Activated CD8-positive, alpha-beta memory T cell treated with anti-CD3 and anti-CD28 coated beads, Interleukin-2, amount 50 U/mL, for 48 hours (primary cell): Measurements from ENCODE around the gene CAMK2A.

ENCODE experiments used
- DNase-seq: peaks from one replicate; pipeline ENCODE4 v3.0.0-alpha.2; 2020

The CAMK2A gene

DNA sequence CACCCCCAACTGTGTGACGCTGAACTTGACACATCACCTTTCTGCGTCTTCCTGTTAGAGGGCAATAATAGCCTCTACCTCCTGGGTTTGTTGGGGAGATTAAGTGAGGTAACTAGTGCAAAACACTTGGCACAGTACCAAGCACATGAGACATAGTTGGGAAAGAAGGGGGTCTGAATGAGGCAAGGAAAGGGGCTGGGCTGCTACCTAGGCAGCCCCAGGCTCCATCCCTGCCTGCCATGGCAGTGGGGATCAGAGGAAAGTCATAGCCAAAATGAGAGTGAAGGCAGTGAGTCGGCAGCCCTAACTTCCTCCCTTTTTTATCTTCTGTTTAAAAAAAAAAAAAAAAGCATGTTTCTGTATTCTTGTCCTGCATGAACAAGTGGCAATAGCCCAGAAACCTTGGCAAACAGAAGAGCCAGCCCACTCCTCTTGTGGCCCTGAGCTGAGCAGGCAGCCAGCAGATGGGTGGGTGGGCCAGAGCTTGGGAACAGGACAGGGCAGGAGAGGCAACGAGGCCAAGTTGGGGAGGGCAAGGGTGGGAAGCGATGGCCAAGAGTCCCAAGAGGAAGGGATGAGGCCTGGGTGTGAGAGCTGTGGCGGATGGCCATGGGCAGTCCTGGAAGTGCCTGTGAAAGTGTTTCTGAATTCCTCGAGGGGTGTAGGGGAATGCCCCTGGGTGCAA lies 11.4 kb downstream of the CAMK2A start:
- no peak for DNase-seq

DNA sequence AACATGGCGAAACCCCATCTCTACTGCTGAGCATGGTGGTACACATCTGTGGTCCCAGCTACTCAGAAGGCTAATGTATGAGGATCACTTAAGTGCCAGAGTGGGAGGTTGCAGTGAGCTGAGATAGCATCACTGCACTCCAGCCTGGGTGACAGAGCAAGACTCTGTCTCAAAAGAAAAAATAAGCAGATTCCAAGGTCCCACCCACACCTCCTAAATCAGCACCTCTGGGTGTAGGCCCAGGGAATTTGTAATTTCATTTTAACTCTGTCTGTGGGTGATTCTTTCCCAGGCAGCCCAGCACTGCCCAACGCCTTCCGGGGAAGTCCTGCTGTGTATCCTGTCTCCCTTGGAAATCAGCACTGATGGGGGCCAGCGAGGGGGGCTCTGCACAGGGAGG lies 12.5 kb downstream of the CAMK2A start:
- DNase-seq: no peak

DNA sequence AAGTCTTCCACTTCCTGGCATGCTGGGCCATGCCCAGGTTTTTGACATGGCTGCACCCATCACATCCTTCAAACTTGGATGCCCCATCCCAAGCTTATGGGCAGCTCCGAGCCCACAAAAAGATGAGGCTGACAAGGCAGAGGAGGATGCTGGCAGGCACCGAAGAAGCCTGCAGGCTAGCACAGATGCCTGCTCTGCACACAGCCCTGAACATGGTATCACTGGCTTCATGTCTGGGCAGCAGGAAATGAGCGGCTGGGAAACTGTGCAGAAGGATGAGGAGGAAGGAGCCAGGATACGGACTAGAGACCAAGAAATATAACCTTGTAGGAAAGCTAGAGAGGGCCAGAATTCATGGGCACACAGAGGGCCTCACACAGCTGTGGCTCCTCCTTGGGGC lies 14.8 kb downstream of the CAMK2A start:
- no peak for DNase-seq

DNA sequence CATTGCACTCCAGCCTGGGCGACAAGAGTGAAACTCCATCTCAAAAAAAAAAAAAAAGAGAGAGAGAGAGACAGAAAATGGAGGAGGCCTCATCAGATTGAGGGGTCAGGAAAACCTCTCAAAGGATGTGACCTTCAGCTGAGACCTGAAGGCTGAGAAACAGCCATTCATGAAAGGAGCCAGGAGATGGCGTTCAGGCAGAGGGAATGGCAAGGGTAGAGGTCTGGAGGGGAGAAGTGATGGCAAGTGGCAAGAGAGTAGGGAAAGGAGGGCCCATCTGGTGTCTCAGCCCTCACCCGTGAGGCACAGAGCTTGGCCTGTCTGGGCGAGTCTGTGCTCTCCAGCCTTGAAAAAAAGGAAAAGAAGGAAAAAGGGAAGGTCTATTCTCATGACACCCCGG lies 17.0 kb downstream of the CAMK2A start:
- DNase-seq: no peak

DNA sequence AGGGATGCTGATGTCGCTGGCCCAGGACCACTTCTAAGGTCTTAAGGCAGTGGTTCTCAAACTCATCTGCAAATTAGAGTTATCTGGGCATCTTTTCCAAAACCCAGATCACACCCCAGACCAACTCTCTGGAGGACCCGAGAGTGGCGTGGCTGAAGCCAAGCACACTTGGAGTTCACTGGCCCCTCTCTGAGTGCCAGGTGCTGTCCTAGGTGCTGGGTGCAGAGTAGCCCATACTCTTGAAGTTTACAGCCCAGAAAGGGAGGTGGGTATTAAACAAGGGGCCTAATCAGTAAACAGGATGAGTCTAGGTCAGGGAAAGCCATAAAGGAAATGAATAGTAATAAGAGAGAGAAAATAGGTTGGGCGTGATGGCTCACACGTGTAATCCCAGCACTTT lies 17.6 kb downstream of the CAMK2A start:
- DNase-seq: no peak

DNA sequence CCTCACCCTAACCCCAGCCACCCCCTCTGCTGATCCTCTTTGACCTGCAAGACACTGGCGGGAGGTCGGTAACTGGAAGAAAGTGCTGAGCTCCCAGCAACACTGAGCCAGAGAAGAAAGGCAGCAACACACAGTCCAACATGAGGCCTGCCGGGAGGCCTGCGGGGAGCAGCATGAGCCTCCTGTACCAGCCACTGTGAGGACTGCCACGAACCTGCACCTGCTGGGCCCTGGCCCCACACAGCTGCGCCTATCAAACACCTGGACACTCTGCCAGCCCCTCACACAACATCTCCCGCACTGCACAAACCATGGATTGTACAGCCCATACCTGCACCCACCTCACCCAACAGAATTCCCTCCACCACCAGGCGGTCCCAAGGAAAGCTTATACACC lies 18.3 kb downstream of the CAMK2A start:
- no peak for DNase-seq

DNA sequence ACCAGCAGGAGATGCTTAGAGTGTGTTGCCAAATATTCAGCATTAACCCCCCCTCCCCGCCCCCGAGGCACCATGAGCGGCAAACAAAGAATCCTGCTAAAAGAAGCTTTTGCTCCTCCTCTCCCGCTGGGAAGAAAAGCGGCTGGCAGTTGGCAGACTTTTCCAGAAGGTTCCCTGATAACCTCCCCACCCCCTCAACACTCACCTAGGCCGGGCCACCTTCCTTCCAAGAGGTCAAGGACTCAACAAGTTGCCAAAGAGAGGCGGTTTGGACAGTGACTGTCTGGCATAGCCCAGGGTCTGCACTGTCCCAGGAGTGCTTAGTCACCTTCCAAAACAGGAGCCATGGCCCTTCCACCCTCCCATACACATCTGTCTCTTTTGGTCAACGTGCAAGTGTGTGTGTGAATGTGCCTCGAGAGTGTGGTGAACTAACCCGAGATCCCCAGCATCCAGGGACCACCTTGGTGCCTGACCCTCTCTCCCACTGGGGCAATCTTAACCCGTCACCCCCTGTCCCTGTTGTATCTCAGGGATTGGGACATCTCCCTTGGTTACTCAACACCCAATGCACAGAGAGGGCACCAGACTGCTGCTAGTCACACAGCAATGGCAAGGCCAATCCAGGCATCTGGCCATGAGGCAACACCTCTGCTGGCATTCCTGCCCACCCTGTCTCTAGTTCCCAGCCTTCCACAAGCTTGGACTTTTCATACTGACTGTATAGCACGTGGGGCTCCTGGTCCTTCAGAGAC lies 18.9 kb downstream of the CAMK2A start:
- no peak for DNase-seq

DNA sequence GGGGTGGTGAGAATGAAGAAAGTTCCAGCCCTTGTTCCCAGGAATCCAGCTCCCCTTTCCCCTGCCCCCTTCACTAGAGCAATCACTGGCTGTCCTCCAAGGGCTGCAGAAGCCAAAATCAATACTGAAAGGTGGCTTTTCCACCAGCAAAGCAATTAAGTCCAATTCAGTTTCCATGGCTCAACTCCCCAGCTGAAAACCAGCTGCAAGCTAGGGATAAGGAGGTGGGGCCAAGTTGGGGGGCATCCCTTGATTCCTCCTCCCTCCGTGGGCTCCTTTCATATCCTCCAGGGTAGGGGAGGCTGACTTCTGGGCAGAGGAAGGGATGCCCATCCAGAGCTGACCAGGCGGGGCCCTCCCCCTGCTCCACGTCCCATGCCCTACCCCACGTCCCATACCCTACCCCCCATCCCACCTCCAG lies 22.7 kb downstream of the CAMK2A start:
- no peak for DNase-seq

DNA sequence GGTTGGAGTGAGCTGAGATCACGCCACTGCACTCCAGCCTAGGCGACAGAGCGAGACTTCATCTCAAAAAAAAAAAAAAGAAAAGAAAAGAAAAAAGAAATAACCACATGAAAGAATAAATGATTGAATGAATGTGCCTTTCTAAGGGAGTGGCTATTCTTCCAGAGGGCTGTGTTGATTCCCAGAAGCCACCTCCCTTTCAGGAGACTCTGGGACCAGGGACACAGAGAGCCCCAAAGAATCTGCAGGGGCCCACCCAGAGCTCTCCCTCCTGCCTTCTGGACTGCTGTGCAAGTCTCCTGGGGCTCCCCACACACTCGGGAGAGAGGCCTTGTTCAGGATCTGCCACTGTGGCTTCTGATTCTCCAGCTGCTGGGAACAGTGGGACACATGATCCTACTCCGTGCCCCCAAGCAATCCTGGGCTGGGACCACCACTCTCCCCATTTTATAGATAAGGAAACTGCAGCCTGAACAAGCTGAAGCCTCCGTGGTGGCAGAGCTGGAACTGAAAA lies 23.6 kb downstream of the CAMK2A start:
- DNase-seq: no peak

DNA sequence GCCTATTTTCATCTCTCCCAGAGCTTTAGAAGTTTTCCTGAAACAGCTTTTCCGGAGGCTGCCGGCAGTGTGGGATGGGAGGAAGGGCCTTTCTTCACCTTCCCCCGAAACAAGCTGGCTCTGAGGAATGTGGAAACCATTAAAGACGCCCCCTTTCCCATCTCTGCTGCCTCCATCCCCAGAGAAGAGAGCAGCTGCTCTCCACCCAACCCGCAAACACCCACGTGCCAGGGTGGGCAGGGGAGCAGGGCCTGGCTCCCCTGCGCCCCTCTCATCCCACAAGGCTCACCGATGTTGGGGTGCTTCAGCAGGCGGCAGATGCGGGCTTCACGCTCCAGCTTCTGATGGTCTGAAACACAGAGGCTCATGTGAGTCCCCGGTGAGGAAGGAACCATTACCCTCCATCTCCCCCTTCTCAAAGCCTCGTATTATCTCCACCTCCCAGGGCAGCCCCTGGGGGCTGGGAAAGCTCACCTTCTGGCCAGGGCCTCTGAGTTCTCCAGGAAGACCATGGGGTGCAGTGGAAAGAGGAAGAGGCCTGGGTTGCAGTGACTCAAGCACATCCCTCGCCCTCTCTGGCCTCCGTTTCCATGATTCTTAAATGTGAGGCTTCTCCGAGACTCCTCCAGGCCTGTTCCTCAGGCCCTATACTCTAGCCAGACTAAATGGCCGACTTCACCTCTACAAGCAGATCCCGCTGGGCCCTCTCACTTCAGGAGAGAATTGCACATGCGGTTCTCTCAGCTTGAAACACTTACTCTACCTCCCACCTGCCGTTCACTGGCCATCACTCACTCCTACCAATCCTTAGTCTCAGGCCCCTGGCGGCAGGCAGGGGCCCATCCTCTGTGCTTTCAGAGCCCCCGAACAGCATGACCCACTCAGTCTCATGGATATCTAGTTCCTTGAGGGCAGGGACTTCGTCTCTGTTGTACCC lies 24.6 kb downstream of the CAMK2A start:
- DNase-seq: no peak

DNA sequence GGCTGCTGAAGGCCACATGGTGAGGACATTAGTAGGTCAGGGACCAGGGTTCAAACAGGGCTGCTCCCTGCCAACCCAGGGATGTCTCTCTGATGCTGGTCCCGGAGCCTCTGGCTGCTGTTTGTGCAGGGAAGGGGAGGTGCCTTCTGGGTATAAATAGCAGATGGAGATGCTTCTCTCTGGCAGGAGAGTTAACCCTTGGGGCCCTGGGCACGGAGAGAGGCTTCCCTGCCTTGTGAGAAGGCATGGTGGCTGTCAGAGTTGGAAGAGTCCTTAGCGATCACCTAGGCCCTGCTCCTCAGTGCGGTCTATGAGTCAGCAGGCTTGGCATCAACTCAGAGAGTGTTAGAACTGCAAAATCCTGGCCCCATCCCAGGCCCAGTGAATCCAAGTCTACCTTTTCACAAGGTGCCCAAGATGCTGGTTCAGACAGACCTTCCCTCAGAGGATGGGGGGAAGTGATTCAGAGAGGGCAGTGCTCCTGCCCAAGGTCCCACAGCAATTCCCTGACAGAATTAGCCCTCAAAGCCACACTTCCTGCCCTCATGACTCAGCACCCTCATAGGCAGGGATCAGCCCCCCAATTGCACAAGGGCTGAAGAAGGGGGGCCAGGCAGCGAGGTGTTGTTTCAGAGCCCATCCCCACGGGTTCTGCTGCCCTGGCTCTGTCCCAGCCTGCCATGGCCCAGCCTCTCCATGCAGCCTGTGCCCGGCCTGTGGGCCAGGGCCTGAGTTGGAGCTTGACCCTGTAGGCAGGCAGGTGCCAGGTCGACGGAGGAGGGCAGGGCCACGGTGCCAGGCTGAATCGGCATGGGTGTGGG lies 25.6 kb downstream of the CAMK2A start:
- no peak for DNase-seq

DNA sequence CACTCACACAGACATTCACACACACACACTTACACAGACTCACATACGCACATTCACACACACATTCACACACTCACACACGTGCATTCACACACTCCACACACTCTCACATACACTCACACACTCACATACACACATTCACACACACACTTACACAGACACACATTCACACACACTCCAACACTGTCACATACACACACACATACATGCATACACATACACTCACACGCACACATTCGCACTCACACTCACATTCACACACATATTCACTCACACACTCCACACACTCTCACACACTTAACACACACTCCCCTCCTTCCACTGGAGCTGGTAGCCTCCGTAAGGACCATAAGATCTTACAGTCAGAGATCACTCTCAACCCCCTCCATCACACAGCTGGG lies 26.2 kb downstream of the CAMK2A start:
- DNase-seq: no peak

DNA sequence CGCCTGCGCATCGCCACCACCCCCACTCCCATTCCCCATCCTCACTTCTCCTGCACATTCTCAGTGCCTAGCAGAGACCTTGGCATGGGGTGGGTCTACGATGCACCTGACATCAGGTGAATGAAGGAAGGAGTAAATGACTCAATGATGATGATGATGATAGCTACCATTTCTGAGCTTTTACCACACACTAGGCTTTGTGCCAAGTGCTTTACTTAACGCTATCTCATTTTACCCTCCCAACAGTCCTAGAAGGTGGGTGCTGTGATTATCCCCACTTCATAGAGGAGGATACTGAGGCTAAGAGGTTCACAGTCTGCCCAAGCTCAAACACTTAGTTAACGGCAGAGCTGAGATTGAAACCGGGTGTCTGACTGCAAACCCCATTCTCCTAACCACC lies 27.1 kb downstream of the CAMK2A start:
- no peak for DNase-seq

DNA sequence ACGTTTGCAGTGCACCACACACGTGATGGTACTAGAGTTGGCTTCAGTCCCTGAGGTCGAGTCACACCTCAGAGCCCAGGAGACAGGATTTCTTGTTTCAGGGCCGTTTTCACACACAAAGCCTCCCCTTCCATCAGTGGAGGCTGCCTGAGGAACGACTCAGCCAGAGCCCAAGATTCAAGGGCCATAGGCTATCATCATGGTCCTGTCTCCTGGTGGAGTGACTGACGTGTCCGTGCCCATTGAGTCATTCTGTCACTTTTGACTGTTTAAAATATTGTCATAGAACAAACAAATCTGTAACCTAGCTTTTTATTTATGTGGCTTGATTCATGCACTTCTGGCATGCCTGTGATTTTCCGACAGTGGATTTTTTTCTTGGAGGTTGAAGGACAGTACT lies 28.3 kb downstream of the CAMK2A start:
- no peak for DNase-seq

DNA sequence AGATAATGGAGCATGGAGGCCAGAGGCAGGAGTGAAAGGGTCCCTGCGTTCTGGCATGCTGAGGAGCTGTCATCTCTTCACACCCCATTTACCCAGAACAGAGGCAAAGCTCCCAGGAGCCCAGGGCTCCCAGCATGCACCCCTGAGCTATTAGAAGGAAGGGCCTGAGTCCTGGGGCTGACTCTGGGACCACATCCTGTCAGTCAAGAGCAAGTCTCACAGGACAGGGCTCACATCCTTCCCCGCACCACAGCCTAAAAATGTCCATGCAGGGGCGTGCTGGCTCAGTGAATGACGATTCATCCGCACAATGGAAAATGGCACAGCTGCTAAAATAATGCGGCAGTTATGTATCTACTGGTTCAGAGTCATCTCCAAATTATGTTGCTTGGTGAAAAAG lies 31.4 kb downstream of the CAMK2A start:
- no peak for DNase-seq

DNA sequence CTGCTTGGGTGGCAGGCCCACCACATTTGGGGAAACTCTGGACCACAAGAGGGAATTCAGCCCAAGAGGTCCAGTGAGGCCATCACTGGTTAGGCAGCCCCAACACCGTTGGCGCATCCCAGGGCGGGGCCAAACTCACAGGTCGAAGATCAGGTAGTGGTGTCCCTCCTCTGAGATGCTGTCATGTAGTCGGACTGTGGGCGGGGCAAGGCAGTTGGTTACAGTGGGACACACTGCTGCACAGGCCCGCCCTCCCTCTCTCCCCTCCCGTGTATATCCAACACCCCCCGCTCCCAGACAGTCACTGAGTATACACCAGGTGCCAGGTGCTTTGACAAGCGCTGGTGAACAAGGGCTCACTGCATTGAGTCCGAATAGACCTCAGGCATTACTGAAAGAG lies 32.1 kb downstream of the CAMK2A start:
- no peak for DNase-seq

DNA sequence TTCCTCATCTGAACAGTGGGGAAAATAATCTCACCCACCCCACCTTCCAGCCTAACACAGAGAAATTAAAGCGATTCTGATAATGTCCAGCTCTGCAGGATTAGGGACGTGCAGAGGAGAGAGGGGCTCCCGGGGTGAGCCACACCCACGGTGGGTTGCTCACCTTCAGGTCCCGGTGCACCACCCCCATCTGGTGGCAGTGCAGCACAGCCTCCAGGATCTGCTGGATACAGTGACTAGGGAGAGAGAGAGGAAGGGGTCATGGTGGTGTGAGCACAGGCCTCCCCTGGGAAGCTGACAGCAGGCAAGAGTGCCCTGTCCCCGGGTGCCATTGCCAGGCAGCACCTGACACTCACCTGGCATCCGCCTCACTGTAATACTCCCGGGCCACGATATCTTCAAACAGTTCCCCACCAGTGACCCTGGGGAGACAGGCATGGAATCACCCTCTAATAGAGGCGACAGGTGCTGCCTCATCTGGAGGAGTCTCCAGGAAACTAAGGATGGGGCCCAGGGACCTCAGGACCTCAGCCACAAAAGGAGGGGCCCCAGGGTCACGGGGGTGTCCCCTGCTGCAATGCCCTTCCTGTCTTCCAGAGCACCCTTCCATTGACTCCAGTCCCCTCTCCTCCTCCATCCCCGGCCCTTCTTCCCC lies 33.0 kb downstream of the CAMK2A start:
- no peak for DNase-seq

DNA sequence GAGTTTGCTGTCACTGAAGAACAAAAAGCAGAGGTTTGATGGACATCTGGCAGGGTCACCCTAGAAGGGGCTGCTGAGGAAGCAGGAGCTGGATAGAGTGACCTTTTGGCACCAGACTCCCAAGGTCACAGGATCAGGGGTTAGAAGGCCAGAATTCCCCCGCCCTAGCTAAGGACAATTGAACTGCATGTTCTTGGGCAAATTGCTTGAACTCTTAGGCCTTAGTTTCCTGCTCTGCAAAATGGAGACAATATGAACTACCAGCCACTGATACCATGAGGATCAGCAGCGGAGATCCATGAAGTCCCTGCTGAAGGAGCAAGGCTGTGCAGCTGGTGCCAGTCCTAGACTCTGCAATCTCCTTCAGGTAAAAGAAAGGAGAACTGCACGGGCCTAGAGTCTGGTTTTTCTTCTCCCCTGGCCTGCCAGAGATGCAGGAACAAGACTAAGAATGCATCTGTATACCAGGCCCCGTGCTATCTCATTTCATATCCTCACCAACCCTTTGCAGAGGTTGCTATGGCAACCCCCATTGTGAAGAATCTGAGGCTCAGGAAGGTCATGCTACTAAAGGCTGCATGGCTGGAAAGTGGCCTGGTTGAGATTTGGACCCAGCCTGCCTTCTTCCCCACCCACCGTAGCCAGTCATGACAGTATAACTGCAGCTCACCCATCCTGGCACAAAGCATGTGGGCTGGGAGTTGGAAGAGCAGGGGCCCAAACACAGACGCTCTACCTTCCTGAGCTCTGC lies 33.7 kb downstream of the CAMK2A start:
- DNase-seq: no peak

DNA sequence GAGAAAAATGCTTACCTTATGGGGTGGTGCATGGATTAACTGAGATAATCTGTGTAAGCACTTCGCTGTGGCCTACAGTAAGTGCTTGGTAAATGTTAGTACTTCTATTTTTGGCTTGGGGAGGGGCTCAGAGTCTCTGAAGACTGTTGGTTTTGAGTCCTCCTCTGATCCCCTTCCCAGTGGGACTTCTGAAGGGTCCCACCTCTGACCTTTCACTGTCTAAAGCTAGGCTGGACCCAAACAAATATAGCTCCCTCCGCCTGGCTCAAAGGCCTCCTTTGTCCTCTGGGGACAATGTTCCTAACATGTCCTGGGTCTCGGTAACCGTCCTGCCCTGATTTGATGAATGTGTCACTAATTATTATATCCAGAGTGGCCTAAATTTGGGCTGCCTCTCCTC lies 34.8 kb downstream of the CAMK2A start:
- DNase-seq: no peak

DNA sequence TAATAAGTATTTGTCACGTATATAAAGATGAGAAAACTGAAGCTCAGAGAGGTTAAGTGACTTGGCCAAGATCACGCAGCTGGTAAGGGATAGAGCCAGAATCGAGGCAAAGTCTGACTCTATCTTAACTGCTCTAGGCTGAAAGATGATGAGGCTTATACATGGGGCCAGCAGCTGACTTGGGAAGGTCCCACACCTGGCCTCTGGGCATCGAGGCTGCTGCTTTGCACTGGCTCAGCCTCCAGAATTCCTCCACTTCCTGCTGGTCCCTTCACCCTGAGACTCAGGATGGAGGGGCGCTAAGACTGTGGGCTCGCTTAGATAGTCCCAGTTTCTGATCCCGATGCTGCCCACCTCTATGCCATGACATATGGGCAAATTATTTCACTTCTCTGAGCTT lies 35.2 kb downstream of the CAMK2A start:
- DNase-seq: no peak
